Measurements from ENCODE around the gene CCDC83. TPM values are rescaled to one million over a fixed set of nuclear protein-coding genes. Genes with fewer than 3 reads are reported as not detected.
"Not testable (repeated sequence)": the region's sequence is repeated elsewhere in the genome, so short reads cannot be mapped to it uniquely, and the experiment has no call there.

CCDC83 gene
- total RNA-seq, 1 donor from 2014 or later, result not detected

DNA sequence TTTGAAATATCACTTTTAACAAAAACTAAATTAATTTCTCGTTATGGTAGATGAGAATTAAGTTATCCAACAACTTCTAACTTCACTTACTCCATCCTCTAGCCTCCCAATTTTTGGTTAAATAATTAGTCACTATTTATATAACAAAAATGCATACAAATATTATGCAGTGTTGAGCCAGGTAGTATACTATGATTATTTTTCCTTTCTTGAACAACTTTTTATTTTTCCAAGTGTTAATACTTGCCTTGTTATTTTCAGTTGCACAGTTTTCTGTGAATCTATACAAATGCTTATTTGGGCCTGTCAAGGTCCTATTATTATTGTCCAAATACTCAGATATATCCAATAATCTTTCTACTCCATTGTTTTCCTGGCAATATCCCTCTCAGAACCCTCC, 19.9 kb upstream of the CCDC83 start:
- DNase-seq (ENCODE audit: low read depth), result no peak

DNA sequence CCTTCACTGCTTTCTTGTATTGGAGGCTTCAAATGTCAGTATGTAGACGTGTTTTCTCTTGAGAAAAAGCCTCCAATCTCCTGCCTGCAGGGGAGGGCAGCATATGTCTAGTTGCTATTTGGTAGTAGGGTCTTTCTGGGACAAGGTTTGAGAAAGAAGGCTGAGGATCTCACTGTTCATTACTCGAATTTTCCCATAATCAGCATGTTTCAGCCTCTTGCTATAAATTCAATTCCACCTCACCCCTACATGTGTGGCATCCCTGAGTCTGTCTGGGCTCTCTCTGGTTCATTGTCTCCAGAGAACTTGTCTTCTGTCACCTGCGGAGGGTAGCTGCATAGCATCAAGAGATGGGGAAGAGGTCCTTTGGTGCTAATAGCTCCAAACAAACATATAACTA, 19.5 kb upstream of the CCDC83 start:
- DNase-seq (ENCODE audit: low read depth), result no peak

GRCh38 chr11:85840932-85841331, 14.3 kb upstream of the CCDC83 start:
- DNase-seq (ENCODE audit: low read depth), result not testable (repeated sequence)

DNA sequence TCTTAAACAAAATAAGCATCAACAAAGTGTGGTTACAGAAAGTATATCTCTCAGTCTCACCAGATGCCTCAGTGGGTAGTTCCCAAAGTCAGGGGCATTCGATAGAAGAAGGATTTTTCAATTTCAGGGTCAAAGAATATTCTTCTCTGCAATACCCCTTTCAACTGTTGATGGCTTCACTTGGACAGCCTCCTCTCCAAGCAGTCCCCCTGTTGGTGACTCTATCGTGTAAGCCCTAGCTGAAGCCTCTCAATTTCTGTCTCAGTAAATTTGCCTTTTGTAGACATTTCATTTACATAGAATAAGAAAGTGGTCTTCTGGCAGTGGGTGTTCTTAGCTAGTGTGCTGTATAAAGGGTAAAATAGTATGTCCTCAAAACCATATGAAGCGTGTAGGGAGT, 11.3 kb upstream of the CCDC83 start:
- DNase-seq (ENCODE audit: low read depth), result no peak

DNA sequence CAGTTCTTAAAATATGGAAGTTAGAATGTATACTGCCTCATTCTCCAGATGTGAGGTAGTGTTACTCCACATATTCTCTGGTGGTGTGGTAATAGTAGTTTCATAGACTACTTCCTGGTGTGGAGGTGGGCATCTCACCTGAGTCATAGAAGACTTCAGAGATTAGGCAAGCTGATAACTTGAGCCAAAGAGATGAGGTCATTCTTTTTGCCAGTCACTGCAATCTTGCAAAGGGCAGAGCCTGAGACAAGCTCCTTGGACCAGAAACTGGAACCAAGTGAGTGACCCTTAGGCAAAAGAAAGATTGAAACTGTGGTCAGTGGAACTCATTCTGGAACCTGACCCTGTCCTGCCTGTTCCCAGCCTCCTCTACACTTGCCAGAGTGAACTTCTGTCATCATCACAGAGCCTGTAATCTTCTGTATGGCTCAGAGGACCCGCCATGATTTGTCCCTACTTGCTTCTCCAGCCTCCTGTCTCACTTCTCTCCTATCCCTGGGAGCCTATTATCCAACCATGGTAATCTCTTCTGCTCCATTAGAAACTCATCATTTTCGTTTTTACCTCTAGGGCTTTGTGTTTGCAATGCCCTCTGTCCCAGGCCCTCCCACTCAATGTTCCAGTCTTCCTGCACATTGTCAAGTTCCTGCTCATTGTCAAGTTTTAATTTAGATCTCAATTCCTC, 10.6 kb upstream of the CCDC83 start:
- no peak for DNase-seq (ENCODE audit: low read depth)

DNA sequence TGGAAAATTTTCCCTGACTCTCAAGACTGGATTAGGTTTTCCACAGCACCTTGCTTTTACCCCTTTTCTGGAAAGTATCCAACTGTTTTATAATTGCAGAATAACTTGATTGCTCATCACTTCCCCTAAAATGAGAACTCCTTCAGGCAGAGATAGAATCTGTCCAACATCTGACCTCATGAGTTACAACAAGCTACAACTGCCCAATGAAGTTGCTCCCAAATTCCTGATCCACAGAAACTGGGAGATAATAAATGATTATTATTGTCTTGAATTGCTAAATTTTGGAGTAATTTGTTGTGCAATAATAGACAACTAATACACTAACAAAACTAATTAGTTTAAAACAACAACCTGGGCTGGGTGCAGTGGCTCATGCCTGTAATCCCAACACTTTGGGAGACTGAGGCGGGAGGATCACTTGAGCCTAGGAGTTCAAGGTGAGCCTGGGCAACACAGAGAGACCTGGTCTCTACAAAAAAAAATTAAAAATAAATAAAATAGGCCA, 10.0 kb upstream of the CCDC83 start:
- no peak for DNase-seq (ENCODE audit: low read depth)

DNA sequence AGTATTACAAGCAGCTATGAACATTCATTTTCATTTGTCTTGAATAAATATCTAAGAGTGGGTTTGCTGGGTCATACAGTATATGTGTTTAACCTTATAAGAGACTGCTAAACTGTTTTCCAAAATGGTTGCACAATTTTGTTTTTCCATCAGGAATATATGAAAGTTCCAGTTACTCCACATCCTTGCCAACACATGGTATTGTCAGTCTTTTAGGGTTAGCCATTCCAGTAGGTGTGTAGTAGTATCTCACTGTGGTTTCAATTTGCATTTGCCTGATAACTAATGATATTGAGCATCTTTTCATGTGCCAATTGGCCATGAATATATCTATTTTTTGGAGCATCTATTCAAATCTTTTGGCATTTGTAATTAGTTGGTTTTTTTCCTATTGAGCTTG, 7.7 kb upstream of the CCDC83 start:
- DNase-seq (ENCODE audit: low read depth), result no peak

DNA sequence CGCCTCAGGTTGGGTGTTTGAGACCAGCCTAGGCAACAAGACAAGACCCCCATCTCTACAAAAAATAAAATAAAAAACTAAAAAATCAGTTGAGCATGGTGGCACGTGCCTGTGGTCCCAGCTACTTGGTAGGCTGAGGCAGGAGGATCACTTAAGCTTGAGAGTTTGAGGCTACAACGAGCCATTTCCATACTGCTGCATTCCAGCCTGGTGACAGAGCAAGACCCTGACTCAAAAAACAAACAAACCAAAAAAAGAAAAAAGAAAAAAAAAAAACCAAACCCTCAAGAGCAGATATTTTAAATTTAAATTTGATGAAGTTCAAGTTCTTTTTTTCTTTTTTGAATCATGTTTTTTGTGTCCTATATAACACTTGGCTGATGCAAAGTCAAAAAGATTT, 7.2 kb upstream of the CCDC83 start:
- DNase-seq (ENCODE audit: low read depth), result no peak

DNA sequence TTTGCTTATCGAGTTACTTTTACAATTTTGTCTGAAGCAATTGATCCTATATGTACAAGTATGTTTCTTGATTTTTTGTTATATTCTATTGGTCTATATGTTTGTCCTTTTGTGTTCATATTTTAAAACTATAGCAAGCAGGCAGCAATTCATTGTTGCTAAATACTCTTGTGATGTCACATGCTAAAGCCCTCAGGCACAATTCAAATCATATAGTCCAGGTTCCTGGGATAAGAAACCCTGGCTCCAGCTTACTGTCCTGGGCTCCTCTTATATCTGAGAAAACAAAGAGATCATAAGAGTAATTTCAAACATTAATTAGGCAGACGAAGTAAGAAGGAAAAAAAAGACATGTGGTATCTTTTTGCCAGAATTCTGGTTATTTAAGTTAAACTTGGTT, 6.6 kb upstream of the CCDC83 start:
- no peak for DNase-seq (ENCODE audit: low read depth)

DNA sequence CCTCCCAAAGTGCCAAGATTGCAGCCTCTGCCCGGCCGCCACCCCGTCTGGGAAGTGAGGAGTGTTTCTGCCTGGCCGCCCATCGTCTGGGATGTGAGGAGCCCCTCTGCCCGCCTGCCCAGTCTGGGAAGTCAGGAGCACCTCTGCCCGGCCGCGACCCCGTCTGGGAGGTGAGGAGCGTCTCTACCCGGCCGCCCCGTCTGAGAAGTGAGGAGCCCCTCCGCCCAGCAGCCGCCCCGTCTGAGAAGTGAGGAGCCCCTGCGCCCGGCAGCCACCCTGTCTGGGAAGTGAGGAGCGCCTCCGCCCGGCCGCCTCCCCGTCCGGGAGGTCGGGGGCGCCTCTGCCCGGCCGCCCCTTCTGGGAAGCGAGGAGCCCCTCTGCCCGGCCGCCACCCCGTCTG, 2.4 kb upstream of the CCDC83 start:
- DNase-seq (ENCODE audit: low read depth), result not testable (repeated sequence)

GRCh38 chr11:85853541-85853940, 1.6 kb upstream of the CCDC83 start:
- DNase-seq (ENCODE audit: low read depth), result not testable (repeated sequence)

- DNase-seq (ENCODE audit: low read depth), result no peak
Measured at GRCh38 chr11:85854212-85854556, 999 bp upstream of the CCDC83 start.

GRCh38 chr11:85854557-85855340, 434 bp upstream of the CCDC83 start:
- DNase-seq (ENCODE audit: low read depth), result peak; percentile 93

DNA sequence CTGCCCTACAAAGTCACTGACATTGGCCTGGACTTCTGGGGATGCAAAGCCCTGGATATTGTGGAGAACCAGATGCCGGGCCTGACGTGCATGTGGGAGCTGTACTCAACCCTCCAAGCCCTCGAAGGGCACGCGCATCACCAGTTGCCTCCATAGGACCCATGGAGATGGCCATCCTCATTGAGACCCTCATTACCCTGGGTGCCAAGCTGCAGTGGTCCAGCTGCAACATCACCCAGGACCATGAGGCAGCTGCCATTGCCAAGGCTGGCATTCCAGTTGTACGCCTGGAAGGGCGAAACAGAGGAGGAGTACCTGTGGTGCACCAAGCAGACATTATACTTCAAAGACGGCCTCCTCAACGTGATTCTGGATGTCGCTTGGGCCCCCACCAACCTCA, 1.9 kb downstream of the CCDC83 start:
- DNase-seq (ENCODE audit: low read depth), result no peak

DNA sequence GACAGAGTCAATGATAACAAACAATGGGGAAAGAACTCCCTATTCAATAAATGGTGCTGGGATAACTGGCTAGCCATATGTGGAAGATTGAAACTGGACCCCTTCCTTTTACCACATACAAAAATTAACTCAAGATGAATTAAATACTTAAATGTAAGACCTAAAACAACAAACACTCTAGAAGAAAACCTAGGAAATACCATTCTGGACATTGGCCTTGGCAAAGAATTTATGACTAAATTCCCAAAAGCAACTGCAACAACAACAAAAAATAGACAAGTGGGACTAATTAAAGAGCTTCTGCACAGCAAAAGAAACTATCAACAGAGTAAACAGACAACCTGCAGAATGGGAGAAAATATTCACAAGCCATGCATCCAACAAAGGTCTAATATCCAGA, 4.4 kb downstream of the CCDC83 start:
- DNase-seq (ENCODE audit: low read depth), result not testable (repeated sequence)

GRCh38 chr11:85863855-85864254, 8.7 kb downstream of the CCDC83 start:
- no peak for DNase-seq (ENCODE audit: low read depth)

- no peak for DNase-seq (ENCODE audit: low read depth)
Measured at GRCh38 chr11:85866137-85866827, 11.1 kb downstream of the CCDC83 start.

DNA sequence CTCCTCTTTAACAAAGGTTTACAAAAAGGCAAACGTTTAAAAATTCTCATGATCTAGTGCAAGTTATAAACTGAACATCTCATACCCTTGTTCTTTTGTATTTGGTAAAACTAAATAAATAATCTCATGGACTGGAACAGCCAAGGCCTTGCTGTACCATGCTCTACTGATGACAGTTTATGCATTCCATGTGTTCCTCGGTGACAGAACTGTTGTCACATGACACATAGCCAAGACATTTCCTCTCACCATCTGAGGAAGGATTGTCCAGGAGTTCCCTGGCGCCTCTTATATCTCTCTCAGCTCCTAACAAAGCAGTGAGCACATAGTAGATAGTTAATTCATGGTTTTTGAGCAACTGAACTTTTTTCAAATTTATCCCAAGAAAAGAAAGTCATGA, 12.6 kb downstream of the CCDC83 start:
- peak; percentile 25 for DNase-seq (ENCODE audit: low read depth)

- peak; percentile 84 for DNase-seq (ENCODE audit: low read depth)
Measured at GRCh38 chr11:85869781-85870180, 14.6 kb downstream of the CCDC83 start.

DNA sequence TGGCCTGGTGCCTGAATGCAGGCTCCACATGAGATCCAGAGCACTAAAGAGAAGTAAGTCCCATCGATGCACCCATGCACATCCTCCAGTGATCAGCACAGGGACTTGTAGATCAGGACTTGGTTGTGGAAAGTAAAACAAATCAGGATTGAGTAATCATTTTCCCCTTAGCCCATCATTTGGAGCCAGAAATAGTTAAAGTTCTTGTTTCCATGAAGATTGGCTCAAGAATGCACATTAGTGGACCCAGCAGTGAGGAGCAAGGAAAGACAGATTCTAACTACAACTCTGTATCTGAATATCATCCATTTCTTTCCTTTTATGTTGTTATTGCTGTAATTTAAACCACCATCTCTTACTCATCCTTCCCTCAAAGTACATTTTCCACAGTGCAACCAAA, 19.1 kb downstream of the CCDC83 start:
- DNase-seq (ENCODE audit: low read depth), result no peak

DNA sequence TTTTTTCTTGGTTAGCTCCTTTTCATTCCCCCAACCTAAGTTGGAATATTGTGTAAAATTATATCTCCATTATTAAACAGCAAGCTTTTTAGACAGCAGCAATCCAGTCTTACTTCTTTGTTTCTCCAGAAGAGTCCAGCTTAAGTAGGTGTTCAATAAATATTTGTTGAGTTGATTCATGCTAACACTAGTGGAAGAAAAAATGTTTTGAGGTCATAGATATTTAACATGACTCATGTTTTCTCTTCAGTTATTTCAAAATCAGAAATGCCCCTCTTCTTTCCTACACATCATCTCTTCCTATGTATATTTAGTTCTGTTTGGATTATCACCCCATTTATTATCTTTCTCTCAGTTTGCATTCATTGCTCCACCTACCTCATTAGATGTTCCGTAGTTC, 20.3 kb downstream of the CCDC83 start:
- no peak for DNase-seq (ENCODE audit: low read depth)

DNA sequence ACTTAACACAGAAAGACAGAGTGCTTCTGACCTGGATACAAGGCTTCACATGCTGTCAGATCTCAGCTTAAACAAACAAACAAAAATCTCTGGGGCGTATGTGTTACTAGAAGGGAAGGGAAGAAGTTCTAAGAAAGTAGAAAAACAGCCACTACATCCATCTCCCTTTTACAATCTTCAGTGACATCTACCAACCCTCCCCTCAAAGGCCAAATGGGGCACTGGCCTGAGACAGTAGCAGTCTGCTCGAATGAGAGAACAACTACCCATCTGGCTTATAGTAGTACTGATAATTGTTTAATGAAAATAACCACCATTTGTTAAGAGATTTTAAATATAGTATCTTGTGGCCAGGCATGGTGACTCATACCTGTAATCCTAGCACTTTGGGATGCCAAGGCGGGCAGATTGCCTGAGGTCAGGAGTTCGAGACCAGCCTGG, 29.4 kb downstream of the CCDC83 start:
- DNase-seq (ENCODE audit: low read depth), result peak; percentile 60

Data from myocyte (in vitro differentiated cells).